Tibial nerve (tissue), 3 donors: ENCODE data around the gene FMN1.

ENCODE experiments used
- CTCF ChIP-seq, 5 experiments: fragments of 200-600 bp in 3 of 5; fragments of 450-650 bp in 2 of 5; sonication (generic) in 3 of 5; IDR thresholded peaks; one replicate each; pipeline ENCODE4 v1.5.1; 2016 to 2019; ENCODE audit warnings: antibody characterized with exemption in 5 of 5, mild to moderate bottlenecking in 3 of 5, moderate library complexity in 2 of 5
- POLR2A ChIP-seq, 2 donors: fragments of 450-650 bp; IDR thresholded peaks; one replicate each; pipeline ENCODE4 v1.6.1; 2017; ENCODE audit warnings: antibody characterized with exemption in 2 of 2, mild to moderate bottlenecking in 2 of 2, moderate library complexity in 2 of 2

GRCh38 chr15:32922541-32922940 is 272.0 kb downstream of the FMN1 start:
- TF ChIP-seq CTCF (IDR thresholded peaks at IDR 0.05) (no peak), POLR2A (IDR thresholded peaks at IDR 0.05) (no peak)
